ENCODE data around the gene RBM3. TPM values are rescaled to one million over a fixed set of nuclear protein-coding genes. Genes with fewer than 3 reads are reported as not detected.

Gene RBM3
- total RNA-seq, 4 donors from 2014 or later, result 170 to 235 (median 217) TPM

DNA sequence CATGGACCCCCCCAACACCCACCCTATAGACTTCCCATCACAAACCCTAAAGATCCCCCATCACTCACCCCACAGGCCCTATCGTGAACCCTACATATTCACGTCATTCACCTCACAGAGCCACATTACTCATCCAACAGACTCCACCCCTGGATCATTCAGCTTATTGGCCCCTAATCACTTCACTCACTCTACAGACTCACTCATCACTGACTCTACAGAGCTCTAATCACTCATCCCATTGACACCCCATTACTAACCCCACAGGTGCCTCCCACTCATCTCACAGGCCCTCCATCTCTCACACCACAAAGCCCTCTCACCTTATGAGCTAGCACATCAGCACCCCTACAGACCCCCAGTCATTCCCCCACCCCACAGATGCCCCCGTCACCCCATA lies 41.1 kb upstream of the RBM3 start:
- 89 to 90% methylated on average over 3 of the region's 3 CpGs for WGBS, 2 donors
- TF ChIP-seq EP300 (IDR thresholded peaks at IDR 0.05) (no peak), POLR2A (IDR thresholded peaks at IDR 0.05) (no peak)
- TF ChIP-seq, protein P1, sequence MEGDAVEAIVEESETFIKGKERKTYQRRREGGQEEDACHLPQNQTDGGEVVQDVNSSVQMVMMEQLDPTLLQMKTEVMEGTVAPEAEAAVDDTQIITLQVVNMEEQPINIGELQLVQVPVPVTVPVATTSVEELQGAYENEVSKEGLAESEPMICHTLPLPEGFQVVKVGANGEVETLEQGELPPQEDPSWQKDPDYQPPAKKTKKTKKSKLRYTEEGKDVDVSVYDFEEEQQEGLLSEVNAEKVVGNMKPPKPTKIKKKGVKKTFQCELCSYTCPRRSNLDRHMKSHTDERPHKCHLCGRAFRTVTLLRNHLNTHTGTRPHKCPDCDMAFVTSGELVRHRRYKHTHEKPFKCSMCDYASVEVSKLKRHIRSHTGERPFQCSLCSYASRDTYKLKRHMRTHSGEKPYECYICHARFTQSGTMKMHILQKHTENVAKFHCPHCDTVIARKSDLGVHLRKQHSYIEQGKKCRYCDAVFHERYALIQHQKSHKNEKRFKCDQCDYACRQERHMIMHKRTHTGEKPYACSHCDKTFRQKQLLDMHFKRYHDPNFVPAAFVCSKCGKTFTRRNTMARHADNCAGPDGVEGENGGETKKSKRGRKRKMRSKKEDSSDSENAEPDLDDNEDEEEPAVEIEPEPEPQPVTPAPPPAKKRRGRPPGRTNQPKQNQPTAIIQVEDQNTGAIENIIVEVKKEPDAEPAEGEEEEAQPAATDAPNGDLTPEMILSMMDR (IDR thresholded peaks at IDR 0.05), result no peak
- Histone ChIP-seq H3K9me3 (no peaks in the 10 kb centered on the region), H3K36me3 (peaks cover 0 to 7% (median 0%) of the 10 kb centered on the region in 3 donors), H3K27ac (no peak overlapping the region), H3K4me3 (no peak overlapping the region), H3K27me3 (no peaks in the 10 kb centered on the region), H3K4me1 (no peaks in the 10 kb centered on the region)
- DNase-seq (ENCODE audit: low spot score in 2 of 2), result no peak

DNA sequence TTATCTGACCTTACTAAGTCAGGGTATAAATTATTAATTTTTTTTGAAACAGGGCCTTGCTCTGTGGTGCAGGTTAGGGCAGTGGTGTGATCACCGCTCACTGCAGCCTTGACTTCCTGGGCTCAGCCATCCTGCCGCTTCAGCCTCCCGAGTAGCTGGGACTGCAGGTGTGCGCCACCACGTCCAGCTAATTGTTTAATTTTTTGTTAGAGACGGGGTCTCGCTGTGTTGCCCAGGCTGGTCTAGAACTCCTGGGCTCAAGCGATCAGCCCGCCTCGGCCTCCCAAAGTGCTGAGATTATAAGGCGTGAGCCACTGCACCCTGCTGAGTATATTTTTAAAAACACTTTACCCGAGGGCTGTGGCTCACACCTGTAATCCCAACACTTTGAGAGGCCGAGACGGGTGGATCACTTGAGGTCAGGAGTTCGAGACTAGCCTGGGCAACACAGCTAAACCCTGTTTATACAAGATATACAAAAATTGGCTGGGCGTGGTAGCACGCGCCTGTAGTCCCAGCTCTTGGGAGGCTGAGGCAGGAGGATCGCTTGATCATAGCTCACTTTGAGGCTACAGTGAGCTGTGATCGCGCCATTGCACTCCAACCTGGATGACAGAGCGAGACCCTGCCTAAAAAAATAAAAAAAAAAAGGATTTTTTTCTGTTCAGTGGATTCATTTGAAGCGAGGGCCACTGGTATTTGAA lies 35.5 kb upstream of the RBM3 start:
- H3K9me3 ChIP-seq, result no peaks in the 10 kb centered on the region
- H3K4me3 ChIP-seq, result peak overlapping the region in 3 of 4 donors; percentile 26 to 80 (median 66)

DNA sequence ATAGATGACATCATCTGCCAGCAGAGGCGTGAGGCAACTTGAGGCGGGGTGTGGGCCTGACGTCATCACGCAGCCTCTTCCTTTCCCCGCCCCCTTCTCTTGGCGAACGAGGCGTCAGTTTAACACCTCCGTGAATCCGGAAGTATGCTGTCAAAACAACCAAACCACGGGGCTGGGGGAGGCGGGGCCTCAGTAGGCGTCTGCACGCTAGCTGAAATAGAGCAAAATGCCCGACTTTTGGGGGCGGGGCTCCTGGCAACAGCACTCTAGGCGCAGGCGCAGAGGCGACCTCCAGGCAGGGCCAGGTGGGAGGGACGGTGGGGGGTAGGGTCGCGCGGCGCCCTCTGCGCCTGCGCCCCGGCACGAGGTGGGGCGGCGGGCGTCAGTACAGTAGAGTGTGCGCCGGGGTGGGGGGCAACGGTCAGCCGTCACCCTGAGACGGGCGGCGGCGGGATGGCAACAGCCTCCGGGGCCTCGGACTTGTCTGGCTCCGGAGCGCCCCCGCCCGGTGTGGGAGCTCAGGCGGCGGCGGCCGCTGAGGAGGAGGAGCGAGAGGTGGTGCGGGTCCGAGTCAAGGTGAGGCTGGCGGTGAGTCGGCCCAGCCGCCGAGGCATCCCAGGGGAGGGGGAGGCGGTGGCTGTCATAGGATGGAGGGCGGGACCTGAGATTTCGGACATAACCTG lies 34.8 kb upstream of the RBM3 start, which contains the start of gene TBC1D25:
TBC1D25 (plus strand) TSS at position 370 of the 683 bp plus-strand sequence; CDS start at position 454, 84 bp downstream.
- Histone ChIP-seq H3K27ac (peak within 1 kb of the TSS; percentile 92 to 97 (median 95)), H3K36me3 (peaks cover 0 to 20% (median 0%) of the 10 kb centered on the region in 3 donors), H3K27me3 (no peaks in the 10 kb centered on the region), H3K4me1 (peaks cover 0 to 11% (median 2%) of the 10 kb centered on the region in 4 donors), H3K4me3 (peak within 1 kb of the TSS; percentile 55 to 80 (median 72)), H3K9me3 (no peaks in the 10 kb centered on the region)
- 1 to 41% methylated on average over 23 to 35 of the region's 59 CpGs for WGBS, 2 donors
- DNase-seq (ENCODE audit: low spot score in 2 of 2), result peak; percentile 93 to 94
- TF ChIP-seq EP300 (IDR thresholded peaks at IDR 0.05) (peak; percentile 72 to 73), POLR2A (IDR thresholded peaks at IDR 0.05) (peak in 1 of 2 donors; percentile 70)
- TF ChIP-seq, protein P1 (IDR thresholded peaks at IDR 0.05), result peak; percentile 33 to 65 (median 46)

More for the DNA sequence above, 35.5 kb upstream of the RBM3 start:
- TF ChIP-seq POLR2A (IDR thresholded peaks at IDR 0.05) (no peak), EP300 (IDR thresholded peaks at IDR 0.05) (no peak)
- TF ChIP-seq, protein P1 (IDR thresholded peaks at IDR 0.05), result no peak
- 80 to 82% methylated on average over 6 to 23 of the region's 23 CpGs for WGBS, 2 donors
- Histone ChIP-seq H3K27me3 (no peaks in the 10 kb centered on the region), H3K27ac (peak overlapping the region; percentile 92 to 97 (median 95)), H3K4me1 (peaks cover 0 to 11% (median 2%) of the 10 kb centered on the region in 4 donors), H3K36me3 (peaks cover 0 to 16% (median 0%) of the 10 kb centered on the region in 3 donors)
- DNase-seq (ENCODE audit: low spot score in 2 of 2), result no peak

DNA sequence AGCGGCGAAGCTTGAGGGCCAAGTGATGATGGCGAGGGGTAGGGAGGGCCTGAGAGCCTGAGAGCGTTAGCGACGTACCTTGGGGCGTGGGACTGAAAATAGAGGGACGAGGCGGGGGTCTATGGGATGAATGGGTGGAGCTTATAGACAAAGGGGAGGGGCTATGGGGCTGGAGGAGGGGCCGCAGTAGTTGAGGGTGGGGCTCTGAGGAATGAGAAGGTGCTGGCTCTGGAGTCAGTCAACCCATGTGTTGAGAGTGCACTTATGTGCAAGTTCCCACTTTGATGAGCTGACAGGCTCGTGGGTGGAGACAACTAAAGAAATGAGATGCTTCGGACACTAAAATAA lies 34.3 kb upstream of the RBM3 start:
- TF ChIP-seq POLR2A (IDR thresholded peaks at IDR 0.05), result no peak
- TF ChIP-seq, protein P1 (IDR thresholded peaks at IDR 0.05), result no peak
- no peak for TF ChIP-seq EP300 (IDR thresholded peaks at IDR 0.05)
- no peaks in the 10 kb centered on the region for H3K27me3 ChIP-seq
- 9 to 45% methylated on average over 12 of the region's 12 CpGs for WGBS, 2 donors
- H3K9me3 ChIP-seq, result no peaks in the 10 kb centered on the region
- peak overlapping the region; percentile 55 to 80 (median 72) for H3K4me3 ChIP-seq
- peaks cover 0 to 11% (median 2%) of the 10 kb centered on the region in 4 donors for H3K4me1 ChIP-seq
- peak; percentile 20 to 52 for DNase-seq (ENCODE audit: low spot score in 2 of 2)
- H3K27ac ChIP-seq, result peak overlapping the region; percentile 92 to 97 (median 95)
- peaks cover 0 to 25% (median 0%) of the 10 kb centered on the region in 3 donors for H3K36me3 ChIP-seq

Measured in tibial nerve (tissue), 4 donors.